SK-N-MC (cell line): Measurements from ENCODE around the gene OGFOD2.
"Not testable (repeated sequence)": the region's sequence is repeated elsewhere in the genome, so short reads cannot be mapped to it uniquely, and the experiment has no call there.

Experiments used
- EZH2 ChIP-seq: fragments of 200-600 bp; sonication (generic); IDR thresholded peaks from one replicate; pipeline ENCODE4 v1.6.1; 2017; ENCODE audit warnings: antibody characterized with exemption
- FOXP2 ChIP-seq: optimal IDR thresholded peaks from 2 replicates; pipeline ENCODE3; 2011; ENCODE audit warnings: mild to moderate bottlenecking, moderate library complexity; ENCODE audit not compliant: insufficient read depth; ENCODE audit errors: extremely low read length, control extremely low read depth
- POLR2AphosphoS5 ChIP-seq: IDR thresholded peaks from 2 replicates; pipeline ENCODE4 v1.6.1; 2012; ENCODE audit warnings: mild to moderate bottlenecking, low read depth, low read length, borderline replicate concordance

DNA sequence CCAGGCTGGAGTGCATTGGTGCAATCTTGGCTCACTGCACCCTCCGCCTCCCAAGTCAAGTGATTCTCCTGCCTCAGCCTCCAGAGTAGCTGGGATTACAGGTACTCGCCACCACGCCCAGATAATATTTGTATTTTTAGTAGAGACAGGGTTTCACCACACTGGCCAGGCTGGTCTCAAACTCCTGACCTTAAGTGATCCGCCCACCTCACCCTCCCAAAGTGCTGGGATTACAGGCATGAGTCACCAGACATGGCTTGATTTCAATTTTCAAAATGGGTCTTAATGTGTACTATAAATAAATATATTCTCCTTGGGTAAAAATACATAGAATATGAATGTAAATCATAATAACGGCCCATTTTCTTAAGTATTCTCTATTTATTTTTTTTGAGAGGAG is 33.7 kb upstream of the OGFOD2 start:
- TF ChIP-seq EZH2, POLR2AphosphoS5, FOXP2: not testable (repeated sequence)
